ENCODE data around the gene CALML5. TPM values are rescaled to one million over a fixed set of nuclear protein-coding genes. Genes with fewer than 3 reads are reported as not detected.

Gene CALML5
- total and polyA plus RNA-seq, 9 of the 15 experiments (the other 6 are each of a cell fraction or from before 2014, with no cell fraction given) = not detected

DNA sequence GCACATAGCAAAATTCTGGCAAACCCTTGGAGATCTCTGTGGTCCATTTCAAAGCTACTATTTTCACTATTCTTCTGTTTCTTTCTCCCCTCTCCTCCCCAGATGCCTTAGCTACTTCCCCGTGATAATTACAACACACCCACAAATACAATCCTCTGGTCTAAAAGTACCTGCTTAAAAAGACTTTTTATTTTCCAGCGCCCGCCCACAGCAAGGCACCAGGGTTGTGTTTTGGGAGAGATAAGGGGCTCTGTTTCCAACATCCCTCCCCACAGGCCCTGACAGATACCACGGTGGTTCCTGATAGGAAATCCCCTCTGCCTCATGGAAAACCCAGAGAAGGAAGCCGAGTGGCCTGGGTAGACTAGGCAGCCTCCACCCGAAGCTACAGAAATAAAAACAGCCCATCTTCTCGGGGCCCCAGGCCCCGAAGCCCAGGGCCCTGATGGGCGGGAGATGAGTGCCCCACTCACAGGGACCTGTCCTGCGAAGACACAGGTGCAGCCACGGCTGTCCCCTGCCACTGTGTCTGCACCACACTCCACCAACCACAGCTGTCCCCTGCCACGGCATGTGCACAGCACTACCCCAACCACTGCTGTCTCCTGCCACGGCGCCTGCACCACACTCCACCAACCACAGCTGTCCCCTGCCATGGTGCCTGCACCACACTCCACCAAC lies 19.7 kb downstream of the CALML5 start (continued):
- TF ChIP-seq ASH1L (IDR thresholded peaks at IDR 0.05; ENCODE audit: borderline replicate concordance, low read depth, partially characterized antibody) = no peak
- peak; percentile 34 for TF ChIP-seq HSF4 (CRISPR knock-in tag; IDR thresholded peaks at IDR 0.05; ENCODE audit: borderline replicate concordance)
- no peak for TF ChIP-seq ZNF507 (tag; conservative IDR thresholded peaks at IDR 0.05)
- no peak for TF ChIP-seq ZNF431 (CRISPR knock-in tag; IDR thresholded peaks at IDR 0.05)
- peak; percentile 57; the same call in 1 of the 2 replicates for TF ChIP-seq GATAD2A (IDR thresholded peaks at IDR 0.05)
- no peak for TF ChIP-seq PRPF4 (IDR thresholded peaks at IDR 0.05; ENCODE audit: insufficient read depth, low read depth, low read length, poor library complexity, severe bottlenecking)
- TF ChIP-seq ZBTB26 (CRISPR knock-in tag; IDR thresholded peaks at IDR 0.05) = no peak
- no peak for TF ChIP-seq ZKSCAN1 (IDR thresholded peaks at IDR 0.05; ENCODE audit: low read depth, low read length)
- TF ChIP-seq BHLHE40 (IDR thresholded peaks at IDR 0.05; ENCODE audit: low read length) = no peak; the same call in none of the 2 replicates
- TF ChIP-seq RBM17 (IDR thresholded peaks at IDR 0.05; ENCODE audit: borderline replicate concordance, low read depth, low read length) = no peak
- TF ChIP-seq NCOA2 (IDR thresholded peaks at IDR 0.05; ENCODE audit: partially characterized antibody in 2 of 2) = no peak
- TF ChIP-seq, protein P1, sequence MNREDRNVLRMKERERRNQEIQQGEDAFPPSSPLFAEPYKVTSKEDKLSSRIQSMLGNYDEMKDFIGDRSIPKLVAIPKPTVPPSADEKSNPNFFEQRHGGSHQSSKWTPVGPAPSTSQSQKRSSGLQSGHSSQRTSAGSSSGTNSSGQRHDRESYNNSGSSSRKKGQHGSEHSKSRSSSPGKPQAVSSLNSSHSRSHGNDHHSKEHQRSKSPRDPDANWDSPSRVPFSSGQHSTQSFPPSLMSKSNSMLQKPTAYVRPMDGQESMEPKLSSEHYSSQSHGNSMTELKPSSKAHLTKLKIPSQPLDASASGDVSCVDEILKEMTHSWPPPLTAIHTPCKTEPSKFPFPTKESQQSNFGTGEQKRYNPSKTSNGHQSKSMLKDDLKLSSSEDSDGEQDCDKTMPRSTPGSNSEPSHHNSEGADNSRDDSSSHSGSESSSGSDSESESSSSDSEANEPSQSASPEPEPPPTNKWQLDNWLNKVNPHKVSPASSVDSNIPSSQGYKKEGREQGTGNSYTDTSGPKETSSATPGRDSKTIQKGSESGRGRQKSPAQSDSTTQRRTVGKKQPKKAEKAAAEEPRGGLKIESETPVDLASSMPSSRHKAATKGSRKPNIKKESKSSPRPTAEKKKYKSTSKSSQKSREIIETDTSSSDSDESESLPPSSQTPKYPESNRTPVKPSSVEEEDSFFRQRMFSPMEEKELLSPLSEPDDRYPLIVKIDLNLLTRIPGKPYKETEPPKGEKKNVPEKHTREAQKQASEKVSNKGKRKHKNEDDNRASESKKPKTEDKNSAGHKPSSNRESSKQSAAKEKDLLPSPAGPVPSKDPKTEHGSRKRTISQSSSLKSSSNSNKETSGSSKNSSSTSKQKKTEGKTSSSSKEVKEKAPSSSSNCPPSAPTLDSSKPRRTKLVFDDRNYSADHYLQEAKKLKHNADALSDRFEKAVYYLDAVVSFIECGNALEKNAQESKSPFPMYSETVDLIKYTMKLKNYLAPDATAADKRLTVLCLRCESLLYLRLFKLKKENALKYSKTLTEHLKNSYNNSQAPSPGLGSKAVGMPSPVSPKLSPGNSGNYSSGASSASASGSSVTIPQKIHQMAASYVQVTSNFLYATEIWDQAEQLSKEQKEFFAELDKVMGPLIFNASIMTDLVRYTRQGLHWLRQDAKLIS (CRISPR knock-in tag; IDR thresholded peaks at IDR 0.05) = no peak
- TF ChIP-seq, protein P2, sequence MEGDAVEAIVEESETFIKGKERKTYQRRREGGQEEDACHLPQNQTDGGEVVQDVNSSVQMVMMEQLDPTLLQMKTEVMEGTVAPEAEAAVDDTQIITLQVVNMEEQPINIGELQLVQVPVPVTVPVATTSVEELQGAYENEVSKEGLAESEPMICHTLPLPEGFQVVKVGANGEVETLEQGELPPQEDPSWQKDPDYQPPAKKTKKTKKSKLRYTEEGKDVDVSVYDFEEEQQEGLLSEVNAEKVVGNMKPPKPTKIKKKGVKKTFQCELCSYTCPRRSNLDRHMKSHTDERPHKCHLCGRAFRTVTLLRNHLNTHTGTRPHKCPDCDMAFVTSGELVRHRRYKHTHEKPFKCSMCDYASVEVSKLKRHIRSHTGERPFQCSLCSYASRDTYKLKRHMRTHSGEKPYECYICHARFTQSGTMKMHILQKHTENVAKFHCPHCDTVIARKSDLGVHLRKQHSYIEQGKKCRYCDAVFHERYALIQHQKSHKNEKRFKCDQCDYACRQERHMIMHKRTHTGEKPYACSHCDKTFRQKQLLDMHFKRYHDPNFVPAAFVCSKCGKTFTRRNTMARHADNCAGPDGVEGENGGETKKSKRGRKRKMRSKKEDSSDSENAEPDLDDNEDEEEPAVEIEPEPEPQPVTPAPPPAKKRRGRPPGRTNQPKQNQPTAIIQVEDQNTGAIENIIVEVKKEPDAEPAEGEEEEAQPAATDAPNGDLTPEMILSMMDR (IDR thresholded peaks at IDR 0.05 in 2 of 3, conservative IDR thresholded peaks at IDR 0.05 in 1 of 3; ENCODE audit: insufficient read depth in 2 of 3, low read depth in 1 of 3, low read length in 3 of 3) = no peak
- peak; percentile 9; the same call in 1 of the 2 replicates for TF ChIP-seq SMAD3 (CRISPR knock-in tag; conservative IDR thresholded peaks at IDR 0.05)
- no peak for TF ChIP-seq ELK3 (CRISPR knock-in tag; IDR thresholded peaks at IDR 0.05)
- no peak for TF ChIP-seq RNF219 (CRISPR knock-in tag; IDR thresholded peaks at IDR 0.05)
- TF ChIP-seq HMGN3 (IDR thresholded peaks at IDR 0.05; ENCODE audit: borderline replicate concordance, extremely low read depth, insufficient read length, low read depth, low read length) = peak; percentile 81
